OCI-LY3 (cell line): Measurements from ENCODE around the gene PLEKHG3.

ENCODE experiments used
- CTCF ChIP-seq: fragments of 200-600, 300-600 bp; sonication (generic); IDR thresholded peaks from 2 replicates; pipeline ENCODE4 v1.5.1; 2014; ENCODE audit warnings: antibody characterized with exemption, low read length, low read depth
- EZH2phosphoT487 ChIP-seq: fragments of 200-600 bp; shearing (Covaris generic); IDR thresholded peaks from 2 replicates; pipeline ENCODE4 v1.6.1; 2018; ENCODE audit warnings: antibody characterized with exemption, mixed run types, low read depth

DNA sequence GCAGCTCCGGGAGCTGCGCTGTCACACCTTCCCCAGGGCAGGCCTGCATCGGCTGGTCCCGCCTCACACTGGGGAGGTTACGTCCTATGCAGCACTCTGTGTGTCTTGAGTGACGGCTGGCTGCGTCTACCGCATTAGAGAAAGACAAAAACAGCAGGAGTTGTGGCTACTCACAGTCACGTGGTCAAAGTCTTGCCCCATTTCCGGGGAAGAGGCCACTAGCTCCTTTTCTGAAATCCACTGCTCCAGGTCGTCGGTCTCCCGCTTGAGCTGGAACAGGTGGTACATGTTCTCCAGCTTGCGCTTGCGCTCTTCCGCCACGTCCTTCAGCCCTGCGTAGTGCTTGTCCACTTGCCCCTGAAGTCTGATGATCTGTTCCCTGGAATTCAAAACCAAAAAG lies 68.8 kb downstream of the PLEKHG3 start:
- TF ChIP-seq CTCF (no peak), EZH2phosphoT487 (no peak)
